Smooth muscle cell (in vitro differentiated cells): ENCODE results near the gene EXOSC7. TPM values are rescaled to one million over a fixed set of nuclear protein-coding genes. Genes with fewer than 3 reads are reported as not detected.
"Not testable (repeated sequence)": the region's sequence is repeated elsewhere in the genome, so short reads cannot be mapped to it uniquely, and the experiment has no call there.

Experiments
- DNase-seq: peaks from one replicate; lab custom pipeline; 2025; ENCODE audit not compliant: unreplicated experiment; lab: John Stamatoyannopoulos, UW
- H2AFZ ChIP-seq: fragments of 200-600 bp; sonication (generic); 2 replicates; pipeline ENCODE4 v1.6.0; 2016; ENCODE audit warnings: antibody characterized with exemption, low read depth, mild to moderate bottlenecking
- H3F3A ChIP-seq: fragments of 200-600 bp; sonication (generic); 2 replicates; pipeline ENCODE4 v1.6.0; 2017; ENCODE audit warnings: antibody characterized with exemption, low read depth
- H3K27ac ChIP-seq: fragments of 200-600 bp; sonication (generic); 2 replicates; pipeline ENCODE4 v1.5.1; 2016; ENCODE audit warnings: low read depth, mild to moderate bottlenecking
- H3K27me3 ChIP-seq: fragments of 200-600 bp; sonication (generic); 2 replicates; pipeline ENCODE4 v1.6.1; 2016; ENCODE audit warnings: low read depth, mild to moderate bottlenecking
- H3K36me3 ChIP-seq: fragments of 200-600 bp; sonication (generic); 2 replicates; pipeline ENCODE4 v1.5.1; 2016; ENCODE audit warnings: low read depth
- H3K4me1 ChIP-seq: fragments of 200-600 bp; sonication (generic); 2 replicates; pipeline ENCODE4 v1.5.1; 2016; ENCODE audit warnings: low read depth
- H3K4me2 ChIP-seq: fragments of 200-600 bp; sonication (generic); 2 replicates; pipeline ENCODE4 v1.6.0; 2016; ENCODE audit warnings: mild to moderate bottlenecking
- H3K4me3 ChIP-seq: fragments of 200-600 bp; sonication (generic); 2 replicates; pipeline ENCODE4 v1.5.1; 2016; ENCODE audit warnings: mild to moderate bottlenecking
- H3K79me2 ChIP-seq: fragments of 200-600 bp; sonication (generic); 2 replicates; pipeline ENCODE4 v1.6.0; 2016; ENCODE audit warnings: low read depth, mild to moderate bottlenecking
- H3K9ac ChIP-seq: fragments of 200-600 bp; sonication (generic); 2 replicates; pipeline ENCODE4 v1.6.0; 2016; ENCODE audit warnings: low read depth
- H3K9me3 ChIP-seq: fragments of 200-600 bp; sonication (generic); replicated peaks from 2 replicates; pipeline ENCODE4 v1.5.1; 2016; ENCODE audit warnings: low read depth
- H4K20me1 ChIP-seq: fragments of 200-600 bp; sonication (generic); 2 replicates; pipeline ENCODE4 v1.6.0; 2016; ENCODE audit warnings: low read depth
- WGBS: methylation state at CpG from one replicate; pipeline ENCODE4 v1.1.7; 2016; ENCODE audit warnings: low lambda C conversion rate; 5-methylcytosine and 5-hydroxymethylcytosine counted together
- polyA plus RNA-seq: library from polyadenylated mRNA; unstranded; fragments of >200 nt; fragmentation: Nextera tagmentation; extraction: Ambion mirVana; gene quantifications from 2 replicates; pipeline ENCODE4 v1.2.1, GENCODE V29; 2016
- total RNA-seq: library from RNA; depleted of rRNA; stranded (reverse); fragments of >200 nt; gene quantifications from 2 replicates; pipeline ENCODE4 v1.2.3, GENCODE V29; 2014
- TF ChIP-seq, protein P1 (sequence below): fragments of 200-600 bp; sonication (generic); IDR thresholded peaks from 2 replicates; pipeline ENCODE4 v1.5.1; 2017; ENCODE audit warnings: borderline replicate concordance, mild to moderate bottlenecking, antibody characterized with exemption; ENCODE audit not compliant: insufficient read depth, poor library complexity, severe bottlenecking

The EXOSC7 gene
- total and polyA plus RNA-seq, 2 experiments from 2014 or later: 42.2 to 49.0 TPM

DNA sequence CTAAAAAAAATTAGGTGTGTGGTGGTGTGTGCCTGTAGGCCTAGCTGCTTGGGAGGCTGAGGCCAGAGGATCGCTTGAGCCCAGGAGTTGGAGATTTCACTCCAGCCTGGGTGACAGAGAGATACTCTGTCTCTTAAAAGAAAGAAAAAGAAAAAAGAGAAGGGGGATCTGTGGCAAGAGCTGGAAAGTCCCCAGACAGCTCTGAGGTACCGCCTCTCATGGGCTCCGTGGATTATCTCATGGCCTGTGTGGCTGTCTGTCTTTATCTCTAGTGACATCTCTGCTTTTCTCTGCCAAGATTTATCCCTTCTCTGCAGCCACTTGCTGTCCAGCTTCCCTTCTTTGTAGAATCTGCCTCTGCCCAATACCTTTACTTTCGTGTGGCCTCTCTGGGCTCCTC, 5.7 kb downstream of the EXOSC7 start:
- no peak overlapping the region for H3K4me3 ChIP-seq
- peaks cover 93% of the 10 kb centered on the region for H3K79me2 ChIP-seq
- no peaks in the 10 kb centered on the region for H3F3A ChIP-seq
- no peak overlapping the region for H2AFZ ChIP-seq
- H3K4me1 ChIP-seq: peaks cover 7% of the 10 kb centered on the region
- no peak overlapping the region for H3K27ac ChIP-seq
- TF ChIP-seq, protein P1, sequence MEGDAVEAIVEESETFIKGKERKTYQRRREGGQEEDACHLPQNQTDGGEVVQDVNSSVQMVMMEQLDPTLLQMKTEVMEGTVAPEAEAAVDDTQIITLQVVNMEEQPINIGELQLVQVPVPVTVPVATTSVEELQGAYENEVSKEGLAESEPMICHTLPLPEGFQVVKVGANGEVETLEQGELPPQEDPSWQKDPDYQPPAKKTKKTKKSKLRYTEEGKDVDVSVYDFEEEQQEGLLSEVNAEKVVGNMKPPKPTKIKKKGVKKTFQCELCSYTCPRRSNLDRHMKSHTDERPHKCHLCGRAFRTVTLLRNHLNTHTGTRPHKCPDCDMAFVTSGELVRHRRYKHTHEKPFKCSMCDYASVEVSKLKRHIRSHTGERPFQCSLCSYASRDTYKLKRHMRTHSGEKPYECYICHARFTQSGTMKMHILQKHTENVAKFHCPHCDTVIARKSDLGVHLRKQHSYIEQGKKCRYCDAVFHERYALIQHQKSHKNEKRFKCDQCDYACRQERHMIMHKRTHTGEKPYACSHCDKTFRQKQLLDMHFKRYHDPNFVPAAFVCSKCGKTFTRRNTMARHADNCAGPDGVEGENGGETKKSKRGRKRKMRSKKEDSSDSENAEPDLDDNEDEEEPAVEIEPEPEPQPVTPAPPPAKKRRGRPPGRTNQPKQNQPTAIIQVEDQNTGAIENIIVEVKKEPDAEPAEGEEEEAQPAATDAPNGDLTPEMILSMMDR: no peak
- no peaks in the 10 kb centered on the region for H3K36me3 ChIP-seq
- H3K9me3 ChIP-seq: no peaks in the 10 kb centered on the region
- H4K20me1 ChIP-seq: peaks cover 64% of the 10 kb centered on the region
- no peaks in the 10 kb centered on the region for H3K27me3 ChIP-seq
- DNase-seq: no peak
- no peak overlapping the region for H3K9ac ChIP-seq
- no peak overlapping the region for H3K4me2 ChIP-seq
- 78% methylated on average over 4 of the region's 4 CpGs for WGBS

DNA sequence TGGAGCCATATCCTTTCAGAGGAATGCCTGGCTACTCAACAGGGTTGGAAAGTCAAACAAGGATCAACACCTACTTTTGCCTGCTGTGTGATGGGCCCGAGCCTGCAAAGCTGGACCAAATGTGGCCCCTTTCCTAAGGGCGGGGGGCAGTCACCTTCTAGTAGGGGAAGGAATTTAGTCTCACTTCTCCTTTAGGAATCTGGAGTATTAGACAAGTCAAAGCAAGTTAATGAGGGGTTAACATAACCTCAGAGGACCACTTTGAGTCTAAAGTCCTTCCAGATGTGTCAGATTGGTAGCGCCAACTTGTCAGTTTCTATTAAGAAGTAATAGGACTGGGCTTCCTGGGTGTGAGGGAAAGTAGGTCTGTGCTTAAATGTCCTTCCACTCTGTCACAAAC, 6.8 kb downstream of the EXOSC7 start:
- Histone ChIP-seq H3K36me3 (no peaks in the 10 kb centered on the region), H3K27me3 (no peaks in the 10 kb centered on the region), H3K4me2 (no peak overlapping the region), H4K20me1 (peaks cover 73% of the 10 kb centered on the region), H3K4me3 (no peak overlapping the region), H3K4me1 (no peaks in the 10 kb centered on the region), H3K9me3 (no peaks in the 10 kb centered on the region), H3K9ac (no peak overlapping the region), H3F3A (no peaks in the 10 kb centered on the region), H3K27ac (peak overlapping the region; percentile 44), H2AFZ (no peak overlapping the region), H3K79me2 (peaks cover 88% of the 10 kb centered on the region)
- 89% methylated on average over 3 of the region's 3 CpGs for WGBS
- TF ChIP-seq, protein P1: no peak
- no peak for DNase-seq

DNA sequence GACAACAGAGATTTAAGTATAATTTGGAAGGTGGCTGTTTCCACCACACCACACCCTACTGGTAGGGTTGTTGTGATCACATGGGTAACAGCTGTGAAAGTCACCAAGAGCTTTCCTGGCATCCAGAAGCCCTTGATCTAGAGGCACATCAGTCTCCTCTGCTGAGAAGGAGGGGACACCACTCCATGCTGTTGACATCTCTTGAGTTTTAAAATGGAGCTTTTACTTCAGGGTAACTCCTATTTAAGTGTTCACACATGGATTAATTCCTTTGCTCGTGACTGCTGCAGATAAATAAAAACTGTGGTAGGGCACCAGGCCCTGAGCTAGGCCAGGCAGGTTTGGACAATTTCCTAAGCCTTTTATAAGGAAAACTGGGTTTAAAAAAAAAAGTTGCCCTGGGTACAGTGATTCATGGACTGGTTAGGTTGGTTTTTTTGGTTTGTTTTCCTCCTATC, 7.5 kb downstream of the EXOSC7 start:
- peak overlapping the region; percentile 44 for H3K27ac ChIP-seq
- H3F3A ChIP-seq: no peaks in the 10 kb centered on the region
- H3K9me3 ChIP-seq: no peaks in the 10 kb centered on the region
- H3K4me3 ChIP-seq: no peak overlapping the region
- TF ChIP-seq, protein P1: no peak
- WGBS: 50% methylated on average over 1 of the region's 1 CpG
- no peaks in the 10 kb centered on the region for H3K27me3 ChIP-seq
- no peak overlapping the region for H3K9ac ChIP-seq
- no peak for DNase-seq
- H3K4me1 ChIP-seq: no peaks in the 10 kb centered on the region
- peaks cover 84% of the 10 kb centered on the region for H3K79me2 ChIP-seq
- H4K20me1 ChIP-seq: peaks cover 80% of the 10 kb centered on the region
- no peaks in the 10 kb centered on the region for H3K36me3 ChIP-seq
- no peak overlapping the region for H2AFZ ChIP-seq
- H3K4me2 ChIP-seq: no peak overlapping the region

GRCh38 chr3:44984335-44984734, 8.3 kb downstream of the EXOSC7 start:
- DNase-seq: no peak
- 97% methylated on average over 2 of the region's 2 CpGs for WGBS
- no peaks in the 10 kb centered on the region for H3K36me3 ChIP-seq
- H4K20me1 ChIP-seq: peaks cover 89% of the 10 kb centered on the region
- no peak overlapping the region for H2AFZ ChIP-seq
- no peak overlapping the region for H3K4me3 ChIP-seq
- no peaks in the 10 kb centered on the region for H3K9me3 ChIP-seq
- H3K9ac ChIP-seq: no peak overlapping the region
- peaks cover 77% of the 10 kb centered on the region for H3K79me2 ChIP-seq
- H3F3A ChIP-seq: no peaks in the 10 kb centered on the region
- H3K4me2 ChIP-seq: no peak overlapping the region
- TF ChIP-seq, protein P1: no peak
- H3K4me1 ChIP-seq: no peaks in the 10 kb centered on the region
- H3K27ac ChIP-seq: no peak overlapping the region
- no peaks in the 10 kb centered on the region for H3K27me3 ChIP-seq

- WGBS: 99% methylated on average over 14 of the region's 14 CpGs
- not testable (repeated sequence) for H3K9me3 ChIP-seq, DNase-seq, H3K27me3 ChIP-seq, H3K9ac ChIP-seq, H3K4me3 ChIP-seq, H2AFZ ChIP-seq, H3K4me1 ChIP-seq, H3K4me2 ChIP-seq, H3F3A ChIP-seq, H3K27ac ChIP-seq, H3K36me3 ChIP-seq
- peaks cover 58% of the 10 kb centered on the region for H3K79me2 ChIP-seq
- H4K20me1 ChIP-seq: peaks cover 86% of the 10 kb centered on the region
Measured at GRCh38 chr3:44986330-44986729, 10.3 kb downstream of the EXOSC7 start.
